K562 (cell line): ENCODE measurements around the gene GTPBP1.

Experiments used
- ARNT ChIP-seq, 2 experiments: fragments of 450-650 bp; IDR thresholded peaks; 2 replicates each; pipeline ENCODE4 v1.6.1; 2016; ENCODE audit warnings: mild to moderate bottlenecking in 1 of 2
- ATF1 ChIP-seq, 2 experiments: fragments of 450-650 bp in 1 of 2; IDR thresholded peaks; 2 replicates each; pipeline ENCODE4 v1.6.1; 2016; ENCODE audit warnings: missing compliant biosample characterization in 1 of 2, missing genetic modification characterization in 1 of 2
- FOXA3 ChIP-seq, 2 experiments: fragments of 450-650 bp in 1 of 2; sonication (generic) in 1 of 2; formaldehyde crosslinking; IDR thresholded peaks in 1 of 2; conservative IDR thresholded peaks in 1 of 2; 2 replicates each; pipeline versions ENCODE4 v1.4.0 to v1.8.0; 2020 to 2022; ENCODE audit warnings: mild to moderate bottlenecking in 2 of 2, missing genetic modification reagents in 1 of 2
- MAFK ChIP-seq: IDR thresholded peaks from 2 replicates; pipeline ENCODE4 v1.6.1; 2011; ENCODE audit warnings: low read length, improper control_type of control experiment
- MXI1 ChIP-seq: IDR thresholded peaks from 2 replicates; pipeline ENCODE4 v1.6.1; 2011; ENCODE audit warnings: low read depth, mild to moderate bottlenecking, improper control_type of control experiment, low read length
- SETDB1 ChIP-seq: IDR thresholded peaks from one replicate; pipeline ENCODE4 v1.6.1; 2012; ENCODE audit warnings: low read length, control low read depth, inconsistent platforms
- SP1 ChIP-seq: sonication (generic); formaldehyde crosslinking; IDR thresholded peaks from 2 replicates; pipeline ENCODE4 v1.8.1; 2022; ENCODE audit warnings: mild to moderate bottlenecking, missing genetic modification reagents
- YBX1 ChIP-seq: fragments of 450-650 bp; IDR thresholded peaks from 2 replicates; pipeline ENCODE4 v1.7.1; 2016; ENCODE audit warnings: mild to moderate bottlenecking
- TF ChIP-seq, protein P1 (sequence below), 2 experiments: fragments of 450-650 bp; formaldehyde crosslinking in 1 of 2; IDR thresholded peaks; 2 replicates each; pipeline versions ENCODE4 v1.4.0 to v1.6.1; 2014 to 2020; ENCODE audit warnings: mild to moderate bottlenecking in 2 of 2, borderline replicate concordance in 1 of 2, low read depth in 1 of 2

DNA sequence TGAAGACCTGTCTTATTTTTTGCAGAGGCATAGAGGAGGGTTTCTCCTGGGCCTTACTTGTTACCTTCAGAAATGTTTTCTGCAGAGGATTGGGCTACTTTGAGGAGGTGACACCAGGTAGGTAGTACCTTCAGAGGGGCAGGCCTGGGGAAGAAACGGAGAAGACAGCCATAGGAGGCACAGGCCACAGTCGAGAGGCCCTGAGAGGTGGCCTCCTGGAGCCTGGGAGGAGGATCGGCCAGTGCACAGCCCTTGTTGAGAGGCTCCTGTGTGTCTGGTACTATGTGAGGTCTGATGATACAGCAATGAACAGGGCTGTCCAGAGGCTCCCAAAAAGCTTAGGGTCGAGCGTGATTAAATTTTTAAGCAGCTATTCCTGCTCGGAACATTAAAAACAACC lies 11.5 kb downstream of the GTPBP1 start:
- TF ChIP-seq FOXA3 (CRISPR knock-in tag; conservative IDR thresholded peaks at IDR 0.05 in 1 of 2, IDR thresholded peaks at IDR 0.05 in 1 of 2), result no peak
- no peak for TF ChIP-seq SP1
- TF ChIP-seq ATF1 (CRISPR knock-in tag; IDR thresholded peaks at IDR 0.05), result no peak
- no peak for TF ChIP-seq ATF1 (tag; IDR thresholded peaks at IDR 0.05)
- no peak for TF ChIP-seq SETDB1
- no peak for TF ChIP-seq MAFK
- no peak for TF ChIP-seq MXI1
- TF ChIP-seq YBX1, result no peak
- TF ChIP-seq ARNT (IDR thresholded peaks at IDR 0.05), result no peak
- TF ChIP-seq, protein P1, sequence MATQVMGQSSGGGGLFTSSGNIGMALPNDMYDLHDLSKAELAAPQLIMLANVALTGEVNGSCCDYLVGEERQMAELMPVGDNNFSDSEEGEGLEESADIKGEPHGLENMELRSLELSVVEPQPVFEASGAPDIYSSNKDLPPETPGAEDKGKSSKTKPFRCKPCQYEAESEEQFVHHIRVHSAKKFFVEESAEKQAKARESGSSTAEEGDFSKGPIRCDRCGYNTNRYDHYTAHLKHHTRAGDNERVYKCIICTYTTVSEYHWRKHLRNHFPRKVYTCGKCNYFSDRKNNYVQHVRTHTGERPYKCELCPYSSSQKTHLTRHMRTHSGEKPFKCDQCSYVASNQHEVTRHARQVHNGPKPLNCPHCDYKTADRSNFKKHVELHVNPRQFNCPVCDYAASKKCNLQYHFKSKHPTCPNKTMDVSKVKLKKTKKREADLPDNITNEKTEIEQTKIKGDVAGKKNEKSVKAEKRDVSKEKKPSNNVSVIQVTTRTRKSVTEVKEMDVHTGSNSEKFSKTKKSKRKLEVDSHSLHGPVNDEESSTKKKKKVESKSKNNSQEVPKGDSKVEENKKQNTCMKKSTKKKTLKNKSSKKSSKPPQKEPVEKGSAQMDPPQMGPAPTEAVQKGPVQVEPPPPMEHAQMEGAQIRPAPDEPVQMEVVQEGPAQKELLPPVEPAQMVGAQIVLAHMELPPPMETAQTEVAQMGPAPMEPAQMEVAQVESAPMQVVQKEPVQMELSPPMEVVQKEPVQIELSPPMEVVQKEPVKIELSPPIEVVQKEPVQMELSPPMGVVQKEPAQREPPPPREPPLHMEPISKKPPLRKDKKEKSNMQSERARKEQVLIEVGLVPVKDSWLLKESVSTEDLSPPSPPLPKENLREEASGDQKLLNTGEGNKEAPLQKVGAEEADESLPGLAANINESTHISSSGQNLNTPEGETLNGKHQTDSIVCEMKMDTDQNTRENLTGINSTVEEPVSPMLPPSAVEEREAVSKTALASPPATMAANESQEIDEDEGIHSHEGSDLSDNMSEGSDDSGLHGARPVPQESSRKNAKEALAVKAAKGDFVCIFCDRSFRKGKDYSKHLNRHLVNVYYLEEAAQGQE (IDR thresholded peaks at IDR 0.05; ENCODE audit: borderline replicate concordance), result no peak
- TF ChIP-seq, protein P1 (CRISPR knock-in tag; IDR thresholded peaks at IDR 0.05; ENCODE audit: low read depth), result no peak
